ENCODE data around the gene KIDINS220.
"Not testable (repeated sequence)": the region's sequence is repeated elsewhere in the genome, so short reads cannot be mapped to it uniquely, and the experiment has no call there.

KIDINS220 gene

DNA sequence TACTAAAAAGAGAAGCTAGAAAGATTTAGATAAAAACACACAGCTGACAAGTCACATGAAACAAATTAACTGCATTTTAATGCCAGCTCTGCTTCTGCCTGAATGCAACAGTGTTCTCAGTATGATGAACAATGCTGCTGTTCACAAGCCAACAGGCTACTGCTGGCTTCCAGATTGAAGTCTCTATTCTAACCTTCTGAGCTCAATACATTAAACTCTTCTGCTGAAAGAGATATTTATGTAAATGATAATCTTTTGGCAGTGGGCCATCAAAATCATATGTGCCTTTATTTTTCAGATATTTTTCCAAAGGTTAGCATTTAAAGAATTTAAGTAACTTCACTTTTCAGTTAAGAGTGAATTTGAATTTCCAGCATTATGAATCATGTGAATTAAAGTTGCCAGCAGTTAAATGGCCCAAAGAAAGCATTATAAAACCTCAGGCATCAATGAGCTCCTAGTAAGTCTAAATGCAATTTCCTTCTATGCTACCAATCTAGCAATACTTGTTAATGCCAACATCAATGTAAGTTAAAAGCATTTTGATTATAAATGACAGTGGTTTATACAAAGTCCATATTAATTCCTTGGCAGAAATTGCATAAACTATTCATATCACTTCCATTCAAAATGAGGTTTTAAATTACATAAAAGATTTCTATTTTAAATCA lies 83.2 kb downstream of the KIDINS220 start:
- DNase-seq (ENCODE audit: low read depth in 3 of 3) = no peak

DNA sequence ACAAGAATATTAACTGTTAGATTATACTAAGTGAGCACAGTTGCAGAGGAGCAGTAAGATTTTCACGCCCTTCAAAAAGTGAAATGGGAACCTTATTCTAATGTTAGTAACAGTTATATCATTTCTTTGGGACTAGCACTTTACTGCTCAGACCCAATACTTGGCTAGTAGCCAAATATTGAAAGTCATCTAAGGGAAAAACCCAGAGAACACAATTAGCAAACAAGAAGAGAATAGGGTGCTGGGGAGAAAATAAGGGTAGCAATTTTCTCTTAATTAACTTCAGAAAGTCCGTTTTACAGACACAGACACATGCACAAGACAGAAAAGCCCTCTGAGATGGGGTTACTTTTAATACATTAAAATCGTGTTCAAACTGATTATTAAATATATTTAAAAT lies 83.8 kb downstream of the KIDINS220 start:
- no peak for DNase-seq (ENCODE audit: low read depth in 3 of 3)

DNA sequence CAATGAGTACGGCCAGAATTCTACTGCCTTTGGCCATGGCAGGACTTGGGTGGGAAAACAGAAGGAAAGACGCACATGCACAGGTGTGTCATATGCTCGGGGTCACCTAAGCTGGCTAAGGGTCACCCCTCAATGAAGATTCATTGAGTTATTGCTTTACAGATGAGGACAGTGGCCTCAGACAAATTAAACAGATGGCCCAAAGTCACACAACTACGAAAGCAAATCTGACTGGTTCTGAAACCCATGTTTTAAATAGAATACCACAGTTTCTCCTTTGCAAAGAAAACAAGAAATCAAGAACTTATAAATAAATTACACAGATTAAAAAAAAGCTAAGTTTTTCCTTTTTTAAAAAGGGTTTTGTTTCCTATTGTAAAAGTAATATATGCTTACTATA lies 85.0 kb downstream of the KIDINS220 start:
- DNase-seq (ENCODE audit: low read depth in 3 of 3) = no peak

DNA sequence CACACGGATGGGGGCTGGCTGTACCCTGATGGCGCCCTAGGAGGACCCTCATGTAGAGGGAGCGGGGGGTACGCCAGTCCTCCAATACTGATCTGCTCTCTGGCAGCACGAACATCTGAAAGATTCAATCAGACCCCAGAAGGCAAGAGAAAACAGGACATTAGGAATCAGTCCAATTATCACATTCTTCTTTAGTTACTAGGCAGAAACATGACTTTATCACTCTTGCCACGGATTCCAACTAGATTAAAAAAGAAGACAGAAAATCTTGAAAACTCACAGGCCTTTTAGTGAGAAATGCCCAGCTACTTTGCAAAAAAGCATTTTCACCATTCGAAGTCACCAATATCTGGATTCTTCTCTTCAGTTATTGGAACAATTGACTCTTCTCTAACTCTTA lies 87.2 kb downstream of the KIDINS220 start:
- DNase-seq (ENCODE audit: low read depth in 3 of 3) = no peak

DNA sequence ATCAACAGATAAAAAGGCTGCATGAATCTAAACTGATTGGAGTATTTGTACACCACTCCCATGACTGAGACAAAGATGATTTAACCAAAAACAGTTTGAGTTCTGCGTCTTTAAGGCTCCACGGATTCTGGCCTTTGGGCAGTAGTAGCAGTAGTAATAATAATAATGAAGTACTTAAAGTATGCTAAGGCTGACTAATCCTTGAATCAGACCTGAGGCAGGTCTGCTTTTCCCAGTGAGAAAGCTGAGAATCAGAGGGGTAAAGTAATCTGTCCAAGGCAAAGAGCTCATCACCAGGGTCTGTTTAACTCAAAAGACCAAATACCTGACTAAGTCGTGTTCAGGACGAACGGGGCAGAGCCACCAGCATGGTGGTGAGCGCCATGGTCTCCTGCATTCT lies 94.2 kb downstream of the KIDINS220 start:
- no peak for DNase-seq (ENCODE audit: low read depth in 3 of 3)

DNA sequence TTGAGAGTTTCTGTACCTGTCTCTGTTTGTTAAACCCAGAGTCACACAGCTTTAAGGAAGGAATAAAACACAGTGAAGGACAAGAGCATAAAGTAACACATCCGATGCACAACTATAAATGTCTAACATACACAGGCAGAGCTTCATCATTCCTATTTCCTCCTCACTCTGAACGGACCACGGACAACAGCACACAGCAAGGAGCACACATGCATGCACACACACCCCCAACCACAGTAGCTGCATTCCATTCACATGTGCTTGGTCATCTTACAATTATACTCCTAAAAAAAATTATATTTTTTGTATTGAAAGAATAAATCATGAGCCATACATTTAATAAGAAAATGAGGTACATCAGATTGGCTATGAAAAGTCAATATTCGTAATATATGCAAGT lies 97.3 kb downstream of the KIDINS220 start:
- DNase-seq (ENCODE audit: low read depth in 3 of 3) = no peak

DNA sequence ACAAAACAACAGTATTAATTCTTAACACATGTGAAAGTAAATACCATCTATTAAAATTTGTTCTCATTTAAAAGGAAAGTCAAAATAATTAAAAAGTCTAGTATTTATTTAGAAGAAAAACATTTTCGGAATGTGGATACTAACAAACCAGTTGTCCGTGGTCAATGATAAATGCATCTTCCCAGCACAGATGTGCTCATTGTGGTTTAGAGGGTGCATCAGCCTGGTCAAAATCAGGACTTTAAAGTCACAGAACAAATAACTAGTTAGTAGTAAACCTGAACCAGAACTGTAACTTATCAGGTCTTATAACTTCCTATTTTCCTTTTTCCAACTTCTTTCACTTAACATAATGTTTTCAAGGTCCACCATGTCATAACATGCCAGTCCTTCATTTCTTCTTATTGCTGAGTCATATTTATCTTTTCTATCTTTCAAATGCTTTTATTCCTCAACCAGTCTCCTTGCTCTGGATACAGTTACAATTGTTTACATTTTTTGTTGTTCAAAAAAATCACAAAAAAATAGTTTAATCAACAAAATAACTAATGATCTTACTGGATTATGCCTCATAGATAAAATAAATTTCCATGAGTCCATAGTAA lies 99.7 kb downstream of the KIDINS220 start:
- DNase-seq (ENCODE audit: low read depth in 3 of 3) = no peak

DNA sequence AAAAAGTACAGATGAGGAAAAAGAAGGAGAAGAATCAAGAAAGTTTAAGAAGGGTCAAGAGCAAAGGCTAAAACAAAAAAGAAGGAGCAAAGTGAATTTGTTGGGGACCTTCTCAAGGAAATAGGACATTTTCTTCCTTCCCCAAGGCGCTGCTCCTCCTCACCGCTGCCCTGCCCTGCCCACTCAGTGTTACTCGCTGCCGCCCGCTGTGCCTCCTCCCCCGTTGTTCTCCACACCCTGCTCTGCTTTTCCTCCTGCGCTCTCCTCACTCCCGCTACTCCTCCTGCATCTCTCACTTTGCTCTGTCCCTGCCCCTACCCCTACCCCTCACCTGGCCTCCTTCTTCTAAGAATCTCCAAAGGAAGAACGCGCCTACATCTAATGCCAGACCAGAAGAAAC lies 104.8 kb downstream of the KIDINS220 start:
- DNase-seq (ENCODE audit: low read depth in 3 of 3) = no peak

DNA sequence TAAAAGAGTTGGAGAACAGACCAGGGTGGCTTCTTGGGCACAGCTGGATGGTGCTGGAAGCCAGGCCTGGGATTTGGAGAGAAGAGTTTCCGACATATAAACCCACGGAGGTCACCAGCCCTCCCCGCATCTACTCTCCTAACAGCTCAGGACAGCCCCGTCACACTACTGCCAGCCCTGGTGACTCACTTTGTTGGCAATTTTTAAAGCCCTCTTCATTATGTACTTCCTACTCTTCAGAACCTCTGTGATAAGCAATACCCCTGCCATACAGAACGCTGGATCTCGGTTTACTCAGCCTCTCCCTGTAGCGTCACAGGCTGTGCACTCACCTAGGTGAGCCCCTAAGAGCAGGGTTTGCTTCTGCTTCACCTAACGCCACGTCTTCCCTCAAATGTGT lies 107.5 kb downstream of the KIDINS220 start:
- no peak for DNase-seq (ENCODE audit: low read depth in 3 of 3)

DNA sequence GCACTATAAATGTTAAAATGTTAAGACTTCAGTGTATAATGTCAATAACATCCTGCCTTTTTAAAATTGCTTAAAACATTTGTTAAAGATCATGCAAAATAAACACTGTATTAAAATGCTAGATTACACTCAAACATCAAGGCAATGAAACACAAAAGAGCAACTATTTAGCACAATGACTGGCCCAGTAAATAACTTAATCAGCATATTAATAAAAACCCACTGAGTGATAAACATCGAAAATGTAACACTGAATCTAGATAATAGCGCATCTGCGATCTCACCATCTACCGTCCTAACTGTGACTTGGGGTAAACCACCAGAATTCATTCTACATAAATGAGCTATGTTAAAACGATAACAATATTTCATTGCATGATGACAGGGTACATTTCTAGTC lies 108.3 kb downstream of the KIDINS220 start:
- not testable (repeated sequence) for DNase-seq (ENCODE audit: low read depth in 3 of 3)

DNA sequence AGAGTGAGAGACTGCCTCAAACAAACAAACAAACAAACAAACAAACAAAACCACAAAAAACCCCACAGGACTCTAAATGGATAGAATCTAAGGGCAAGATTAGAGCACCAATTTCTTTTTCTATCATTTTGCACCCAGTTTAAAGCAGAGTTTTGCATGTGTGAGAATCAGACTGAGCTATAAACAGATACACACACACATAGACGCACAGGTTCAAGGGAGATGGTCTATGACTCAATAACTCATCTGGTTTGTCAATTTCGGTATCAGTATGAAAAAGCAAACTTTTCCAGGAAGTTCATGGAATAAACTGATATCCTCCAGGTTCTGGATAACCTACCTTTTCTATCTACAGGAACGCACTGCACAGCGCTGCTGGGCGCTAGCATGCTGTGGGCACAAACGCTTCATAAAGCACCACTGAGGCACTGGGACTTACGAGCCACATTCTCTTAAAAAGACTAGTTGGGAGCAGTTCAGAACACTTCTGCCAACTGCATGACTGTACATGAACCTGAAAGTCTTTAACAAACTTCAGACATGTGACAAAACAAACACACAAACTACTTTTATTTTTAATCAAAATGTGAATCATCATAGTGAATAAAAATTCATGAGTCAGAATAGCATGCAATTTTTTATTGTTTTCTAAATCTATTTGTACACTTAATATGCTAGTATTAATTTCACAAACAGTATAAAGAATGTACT lies 109.0 kb downstream of the KIDINS220 start:
- DNase-seq (ENCODE audit: low read depth in 3 of 3) = no peak

DNA sequence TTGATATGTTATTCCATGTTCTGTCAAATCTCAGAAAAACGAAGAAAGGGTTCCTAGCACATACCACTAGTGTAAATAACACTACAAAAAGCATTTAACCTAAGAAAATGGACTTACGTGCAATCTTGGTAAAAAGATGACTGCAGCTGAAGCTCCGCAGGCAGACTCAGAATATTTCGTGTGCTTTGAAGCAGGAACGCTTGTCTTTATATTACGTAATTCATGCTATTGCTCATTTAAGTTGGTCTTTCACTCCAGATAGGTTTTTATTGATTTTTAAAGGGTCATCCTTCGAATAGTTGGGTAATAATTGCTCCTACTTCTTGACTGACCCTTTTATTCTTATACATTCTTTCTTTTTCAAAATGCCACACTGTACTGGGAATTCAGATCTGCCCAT lies 111.6 kb downstream of the KIDINS220 start:
- no peak for DNase-seq (ENCODE audit: low read depth in 3 of 3)

DNA sequence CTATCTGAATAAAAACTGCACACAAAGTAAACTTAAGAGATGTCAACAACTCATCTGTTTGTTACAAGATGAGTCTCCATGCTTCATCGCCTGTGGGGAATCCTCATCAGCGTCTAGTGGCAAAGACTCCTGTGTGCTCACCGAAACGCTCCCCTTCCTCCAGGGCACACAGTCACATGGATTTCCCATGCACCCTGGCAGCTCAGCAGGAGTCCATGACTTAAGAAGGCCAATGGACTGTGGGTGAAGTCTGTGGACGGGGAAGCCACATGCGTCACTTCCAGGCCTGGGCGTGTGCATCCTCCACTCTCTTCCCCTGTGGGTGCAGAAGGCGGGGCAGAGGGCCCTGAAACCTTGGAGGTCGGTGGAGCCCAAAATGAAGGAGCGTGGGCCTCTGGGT lies 114.4 kb downstream of the KIDINS220 start:
- no peak for DNase-seq (ENCODE audit: low read depth in 3 of 3)

DNA sequence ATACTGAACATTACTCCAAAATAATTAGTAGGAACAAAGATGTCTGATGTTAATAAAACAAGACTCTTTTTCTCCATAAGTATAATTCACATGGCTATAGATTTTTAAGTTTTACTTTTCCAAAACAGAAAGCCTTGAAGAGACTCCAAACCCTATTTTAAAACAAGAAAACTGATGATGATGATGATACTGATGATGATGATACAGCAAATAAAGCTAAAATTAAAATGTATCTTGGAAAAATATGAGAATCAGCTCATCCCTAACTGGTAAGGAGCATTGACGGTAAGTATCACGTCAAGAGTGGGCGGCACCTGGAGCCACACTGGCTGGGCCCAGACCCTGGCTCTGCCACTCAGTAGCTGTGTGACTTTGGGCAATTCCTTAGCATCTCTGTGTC lies 116.0 kb downstream of the KIDINS220 start:
- no peak for DNase-seq (ENCODE audit: low read depth in 3 of 3)

DNA sequence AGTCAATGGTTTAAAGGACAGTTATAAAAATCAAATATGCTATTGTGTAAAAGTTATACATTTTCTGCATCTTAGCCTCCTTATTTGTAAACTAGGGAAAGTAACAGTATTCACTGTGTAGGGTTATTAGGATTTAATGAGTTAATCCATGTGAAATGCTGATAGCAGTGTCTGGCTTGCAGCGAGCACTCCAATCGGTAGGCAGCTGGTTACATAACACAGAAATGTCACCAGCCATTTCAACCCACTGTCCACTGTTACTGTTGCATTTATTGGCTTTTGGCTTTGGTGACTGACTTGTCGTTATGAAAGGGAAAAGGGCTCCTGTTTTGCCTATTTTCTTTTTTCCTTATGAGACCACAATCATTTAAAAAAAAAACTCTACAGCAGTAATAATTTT lies 116.7 kb downstream of the KIDINS220 start:
- DNase-seq (ENCODE audit: low read depth in 3 of 3) = no peak

DNA sequence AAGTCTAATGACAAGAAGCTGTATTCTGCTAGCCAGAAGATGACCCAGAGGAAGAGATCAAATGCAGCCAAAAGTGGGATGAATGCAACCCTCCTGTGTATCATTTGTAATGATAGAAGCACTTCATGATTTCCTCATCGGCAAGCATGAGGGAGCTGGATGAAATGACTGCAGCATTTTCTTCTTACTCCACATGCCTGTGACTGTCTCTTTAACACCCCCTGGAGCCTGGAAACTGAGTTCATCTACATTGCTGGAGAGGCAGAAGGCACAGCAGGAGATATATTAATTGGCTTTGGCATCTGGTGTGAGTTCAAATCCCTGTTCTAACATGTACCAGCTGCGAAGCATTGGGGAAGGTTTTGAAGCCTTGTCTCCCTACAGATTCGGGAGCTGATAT lies 117.9 kb downstream of the KIDINS220 start:
- DNase-seq (ENCODE audit: low read depth in 3 of 3) = no peak

DNA sequence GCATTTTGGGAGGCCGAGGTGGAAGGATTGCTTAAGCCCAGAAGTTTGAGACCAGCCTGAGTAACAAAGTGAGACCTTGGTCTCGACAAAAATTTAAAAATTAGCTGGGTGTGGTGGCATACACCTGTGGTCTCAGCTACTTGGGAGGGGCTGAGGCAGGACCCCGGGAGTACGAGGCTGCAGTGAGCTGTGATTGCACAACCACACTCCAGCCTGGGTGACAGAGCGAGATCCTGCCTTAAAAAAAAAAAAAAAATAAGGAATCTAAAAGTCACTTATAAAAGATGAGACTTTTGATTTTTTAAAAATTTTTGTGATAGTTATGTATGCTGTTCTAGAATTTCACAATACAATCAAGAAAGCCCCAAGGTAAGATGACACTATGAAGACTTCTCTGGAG lies 122.4 kb downstream of the KIDINS220 start:
- no peak for DNase-seq (ENCODE audit: low read depth in 3 of 3)

DNA sequence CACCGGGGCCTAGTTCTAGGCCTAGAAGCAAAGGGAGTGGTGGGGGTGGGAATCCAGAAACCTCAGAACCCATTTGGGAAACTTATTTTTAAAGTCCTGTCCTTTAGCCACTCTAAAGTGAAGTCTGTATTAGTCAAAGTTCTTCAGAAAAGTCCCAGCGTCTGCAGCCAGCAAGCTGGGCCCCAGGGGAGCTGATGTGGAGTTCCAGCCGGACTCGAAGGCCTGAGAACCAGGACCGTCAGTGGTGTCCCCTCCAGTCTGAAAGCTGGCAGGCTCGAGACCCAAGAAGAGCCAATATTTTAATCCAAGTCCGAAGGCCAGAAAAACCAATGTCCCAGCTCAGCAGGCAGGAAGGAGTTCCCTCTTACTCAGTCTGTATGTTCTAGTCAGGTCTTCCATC lies 123.1 kb downstream of the KIDINS220 start:
- DNase-seq (ENCODE audit: low read depth in 3 of 3) = no peak

DNA sequence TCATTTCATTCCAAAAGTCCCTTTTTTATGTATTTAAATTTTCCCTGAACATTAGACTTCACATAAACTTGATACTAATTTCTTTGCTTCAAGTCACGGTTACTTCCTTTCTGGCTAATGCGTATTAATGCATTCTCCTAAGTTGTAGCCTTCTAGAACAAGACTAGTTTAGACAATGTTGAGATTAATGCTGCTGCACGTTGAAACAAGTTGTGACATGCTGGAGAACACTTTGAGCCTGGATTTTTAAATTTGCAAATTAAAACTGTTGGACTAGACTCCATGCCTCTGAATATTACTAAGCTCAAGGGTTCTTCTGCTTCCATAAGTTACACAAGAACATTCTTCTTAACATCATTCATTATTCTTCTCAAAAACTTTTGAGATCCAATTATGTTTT lies 126.5 kb downstream of the KIDINS220 start:
- no peak for DNase-seq (ENCODE audit: low read depth in 3 of 3)

DNA sequence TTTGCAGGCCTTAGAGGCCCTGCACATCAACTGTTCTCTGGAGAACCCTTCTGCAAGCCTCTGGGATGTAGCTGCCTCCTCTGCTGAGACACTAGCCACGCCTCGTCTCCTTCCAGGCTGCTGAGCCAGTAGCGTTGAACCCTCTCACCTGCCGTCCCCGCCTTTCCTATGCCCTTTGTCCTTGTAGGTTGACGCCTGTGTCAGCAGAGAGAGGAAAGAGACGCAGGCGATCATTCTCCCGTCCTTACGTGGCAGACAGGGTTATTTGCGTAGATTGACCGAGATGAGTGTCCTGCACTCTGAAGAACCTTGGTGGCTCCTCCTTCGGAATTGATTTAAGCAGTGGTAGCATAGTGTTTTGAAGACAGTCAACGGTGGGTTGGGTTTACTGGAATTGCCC lies 127.8 kb downstream of the KIDINS220 start:
- DNase-seq (ENCODE audit: low read depth in 3 of 3) = no peak

DNA sequence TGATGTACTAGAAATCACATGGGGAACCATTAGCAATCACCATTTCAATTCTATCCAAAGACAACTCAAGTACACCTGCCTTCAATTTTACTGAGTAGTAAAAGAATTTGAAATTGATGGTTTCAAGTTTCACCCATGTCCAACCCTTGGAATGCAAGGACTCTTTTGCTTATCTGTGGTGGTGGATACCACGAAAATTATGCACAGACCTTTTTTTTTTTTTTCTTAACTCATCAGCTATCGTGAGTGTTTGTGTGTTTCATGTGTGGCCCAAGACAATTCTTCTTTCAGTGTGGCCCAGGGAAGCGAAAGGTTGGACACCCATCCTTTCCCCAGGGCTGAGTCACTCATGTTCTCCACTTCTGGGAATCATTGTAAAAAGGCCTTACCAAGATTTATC lies 132.5 kb downstream of the KIDINS220 start:
- DNase-seq (ENCODE audit: low read depth in 3 of 3) = no peak

DNA sequence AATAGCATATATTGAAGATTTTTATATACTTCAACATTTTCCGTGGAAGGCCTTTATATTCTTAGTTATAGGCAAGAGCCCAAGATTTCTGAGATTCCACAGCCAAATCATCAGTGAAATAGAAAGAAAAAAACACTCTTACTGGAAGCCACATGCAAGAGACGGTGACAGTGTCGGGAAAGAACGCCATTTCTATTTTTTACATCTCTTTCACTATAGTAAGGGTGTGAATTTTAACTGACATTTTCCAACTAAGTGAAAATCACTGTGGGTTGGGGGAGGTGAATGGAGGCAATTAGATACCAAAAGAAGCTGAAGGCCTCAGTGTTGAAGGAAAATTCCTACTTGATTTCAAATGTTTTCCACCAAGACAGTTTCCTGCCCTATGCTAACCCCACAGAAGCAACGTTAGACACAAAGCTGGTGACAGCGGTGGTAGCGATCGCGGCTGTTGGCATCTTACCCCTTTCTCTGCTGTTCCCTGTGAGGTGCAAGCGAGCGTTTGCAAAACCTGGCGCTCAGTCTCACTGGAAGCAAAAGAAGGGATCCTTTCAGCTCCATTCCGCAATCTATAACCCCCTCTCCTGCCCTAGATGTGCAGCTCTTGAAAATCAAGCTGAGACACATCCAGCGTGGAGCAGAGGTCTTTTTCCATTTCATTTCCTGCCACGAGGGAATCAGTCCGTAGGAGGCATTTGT lies 135.6 kb downstream of the KIDINS220 start:
- no peak for DNase-seq (ENCODE audit: low read depth in 3 of 3)

DNA sequence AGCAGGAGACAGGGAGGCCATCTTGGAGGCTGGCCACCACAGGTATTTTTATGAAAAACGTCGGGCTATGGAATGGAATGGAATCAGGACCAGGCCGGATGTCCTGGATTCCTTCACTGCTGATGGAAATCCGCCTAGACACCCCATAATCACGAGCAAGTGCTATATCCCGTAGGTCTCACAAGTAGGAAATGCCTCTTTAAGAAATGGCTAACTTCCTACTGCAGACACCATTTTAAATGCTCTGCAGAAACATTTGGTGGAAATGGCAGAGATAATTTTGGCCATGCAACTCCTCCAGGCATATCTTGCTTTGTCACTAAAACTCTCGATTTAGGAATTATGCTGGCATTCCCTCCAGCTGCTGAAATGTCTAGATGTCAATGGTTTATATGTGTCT lies 137.6 kb downstream of the KIDINS220 start:
- DNase-seq (ENCODE audit: low read depth in 3 of 3) = no peak

Data from stimulated activated CD4-positive, alpha-beta T cell treated with anti-CD3 and anti-CD28 coated beads, TNF-alpha, amount 100 ng/mL, for 48 hours (primary cell).